OCI-LY3 (cell line): Measurements from ENCODE around the gene SLC25A5.

ENCODE experiments used
- H2AFZ ChIP-seq: fragments of 200-600, 300-600 bp; shearing (Covaris generic); 2 replicates; pipeline ENCODE4 v1.6.0; 2014; ENCODE audit warnings: antibody characterized with exemption, low read depth, low read length
- H3K27ac ChIP-seq: fragments of 200-600, 300-600 bp; sonication (generic); 2 replicates; pipeline ENCODE4 v1.5.1; 2014; ENCODE audit warnings: mild to moderate bottlenecking, low read length, moderate library complexity, mixed read lengths
- H3K27me3 ChIP-seq: fragments of 200-600, 300-600 bp; sonication (generic); 2 replicates; pipeline ENCODE4 v1.6.1; 2014; ENCODE audit warnings: low read depth, low read length, mixed read lengths
- H3K36me3 ChIP-seq: fragments of 200-600, 300-600 bp; sonication (generic); replicated peaks from 2 replicates; pipeline ENCODE3; 2014; ENCODE audit warnings: low read depth, low read length, mixed read lengths
- H3K4me1 ChIP-seq: fragments of 300-600, 200-600 bp; sonication (generic); 2 replicates; pipeline ENCODE4 v1.6.1; 2014; ENCODE audit warnings: low read length, mixed read lengths
- H3K4me2 ChIP-seq: fragments of 200-600, 300-600 bp; sonication (generic); 2 replicates; pipeline ENCODE4 v1.6.1; 2014; ENCODE audit warnings: low read length, mixed read lengths
- H3K4me3 ChIP-seq: fragments of 300-600, 200-600 bp; sonication (generic); 2 replicates; pipeline ENCODE4 v1.5.1; 2014; ENCODE audit warnings: antibody characterized with exemption, mild to moderate bottlenecking, low read length, moderate library complexity
- H3K79me2 ChIP-seq: fragments of 300-600, 200-600 bp; shearing (Covaris generic); 2 replicates; pipeline ENCODE4 v1.6.1; 2014; ENCODE audit warnings: mild to moderate bottlenecking, low read length, mixed read lengths
- H3K9ac ChIP-seq: fragments of 300-600, 200-600 bp; shearing (Covaris generic); 2 replicates; pipeline ENCODE4 v1.6.0; 2014; ENCODE audit warnings: mild to moderate bottlenecking, low read length, moderate library complexity
- H3K9me3 ChIP-seq: fragments of 200-600, 300-600 bp; shearing (Covaris generic); 2 replicates; pipeline ENCODE4 v1.6.1; 2014; ENCODE audit warnings: low read length, mixed read lengths; ENCODE audit not compliant: insufficient read depth
- H4K20me1 ChIP-seq: fragments of 200-600, 300-600 bp; sonication (generic); 2 replicates; pipeline ENCODE4 v1.6.1; 2016; ENCODE audit warnings: low read length, mixed read lengths; ENCODE audit not compliant: insufficient read depth
- CTCF ChIP-seq: fragments of 200-600, 300-600 bp; sonication (generic); IDR thresholded peaks from 2 replicates; pipeline ENCODE4 v1.5.1; 2014; ENCODE audit warnings: antibody characterized with exemption, low read length, low read depth
- EZH2phosphoT487 ChIP-seq: fragments of 200-600 bp; shearing (Covaris generic); IDR thresholded peaks from 2 replicates; pipeline ENCODE4 v1.6.1; 2018; ENCODE audit warnings: antibody characterized with exemption, mixed run types, low read depth

SLC25A5 gene

GRCh38 chrX:119495734-119496726 is 27.8 kb downstream of the SLC25A5 start:
- no peak overlapping the region for H3K9ac ChIP-seq
- no peaks in the 10 kb centered on the region for H3K9me3 ChIP-seq
- no peaks in the 10 kb centered on the region for H3K4me1 ChIP-seq
- no peak overlapping the region for H3K4me3 ChIP-seq
- no peaks in the 10 kb centered on the region for H3K36me3 ChIP-seq
- no peaks in the 10 kb centered on the region for H3K27me3 ChIP-seq
- TF ChIP-seq EZH2phosphoT487, result no peak
- no peak for TF ChIP-seq CTCF
- H3K27ac ChIP-seq, result no peak overlapping the region
- H3K4me2 ChIP-seq, result no peak overlapping the region
- no peak overlapping the region for H2AFZ ChIP-seq
- H3K79me2 ChIP-seq, result no peaks in the 10 kb centered on the region
- H4K20me1 ChIP-seq, result no peaks in the 10 kb centered on the region

- H3K4me1 ChIP-seq, result no peaks in the 10 kb centered on the region
- H3K9ac ChIP-seq, result no peak overlapping the region
- no peaks in the 10 kb centered on the region for H3K9me3 ChIP-seq
- no peak overlapping the region for H2AFZ ChIP-seq
- H3K4me2 ChIP-seq, result no peak overlapping the region
- no peaks in the 10 kb centered on the region for H3K36me3 ChIP-seq
- no peak for TF ChIP-seq CTCF
- TF ChIP-seq EZH2phosphoT487, result no peak
- no peak overlapping the region for H3K27ac ChIP-seq
- H3K27me3 ChIP-seq, result no peaks in the 10 kb centered on the region
- H4K20me1 ChIP-seq, result no peaks in the 10 kb centered on the region
- H3K4me3 ChIP-seq, result no peak overlapping the region
- no peaks in the 10 kb centered on the region for H3K79me2 ChIP-seq
Observed at GRCh38 chrX:119497185-119497584, 28.9 kb downstream of the SLC25A5 start.

- Histone ChIP-seq H3K9me3 (no peaks in the 10 kb centered on the region), H3K27me3 (no peaks in the 10 kb centered on the region), H3K36me3 (no peaks in the 10 kb centered on the region), H3K4me2 (no peak overlapping the region), H2AFZ (no peak overlapping the region), H3K27ac (no peak overlapping the region), H4K20me1 (no peaks in the 10 kb centered on the region), H3K79me2 (no peaks in the 10 kb centered on the region), H3K4me3 (no peak overlapping the region), H3K4me1 (no peaks in the 10 kb centered on the region), H3K9ac (no peak overlapping the region)
- no peak for TF ChIP-seq CTCF
- TF ChIP-seq EZH2phosphoT487, result no peak
Observed at GRCh38 chrX:119500061-119500800, 32.0 kb downstream of the SLC25A5 start.
